GM12873 (cell line): Measurements from ENCODE around the gene NKIRAS1.

ENCODE experiments used
- CTCF ChIP-seq: IDR thresholded peaks from 2 replicates; pipeline ENCODE4 v1.5.1; 2012; ENCODE audit warnings: low read depth, mild to moderate bottlenecking, moderate library complexity, low read length, control low read depth; ENCODE audit not compliant: insufficient read depth; ENCODE audit errors: missing control alignments

The NKIRAS1 gene

GRCh38 chr3:23869977-23870662 lies 46.7 kb downstream of the NKIRAS1 start:
- no peak for TF ChIP-seq CTCF

- TF ChIP-seq CTCF, result no peak
These were observed 49.0 kb downstream of the NKIRAS1 start for GRCh38 chr3:23867838-23868237.

- TF ChIP-seq CTCF, result peak; percentile 25
These were observed 49.4 kb downstream of the NKIRAS1 start for GRCh38 chr3:23867400-23867799.

GRCh38 chr3:23865595-23866396 lies 51.0 kb downstream of the NKIRAS1 start:
- TF ChIP-seq CTCF, result no peak

- no peak for TF ChIP-seq CTCF
These were observed 51.9 kb downstream of the NKIRAS1 start for GRCh38 chr3:23864931-23865330.

GRCh38 chr3:23863060-23863459 lies 53.7 kb downstream of the NKIRAS1 start:
- no peak for TF ChIP-seq CTCF

- TF ChIP-seq CTCF, result no peak
These were observed 55.1 kb downstream of the NKIRAS1 start for GRCh38 chr3:23861689-23862088.
